COR-L47 (cell line): Measurements from ENCODE around the gene TMEM238.
"Not testable (repeated sequence)": the region's sequence is repeated elsewhere in the genome, so short reads cannot be mapped to it uniquely, and the experiment has no call there.

Source experiments
- DNase-seq: peaks from one replicate; lab custom pipeline; 2025; lab: John Stamatoyannopoulos, UW

TMEM238 gene

DNA sequence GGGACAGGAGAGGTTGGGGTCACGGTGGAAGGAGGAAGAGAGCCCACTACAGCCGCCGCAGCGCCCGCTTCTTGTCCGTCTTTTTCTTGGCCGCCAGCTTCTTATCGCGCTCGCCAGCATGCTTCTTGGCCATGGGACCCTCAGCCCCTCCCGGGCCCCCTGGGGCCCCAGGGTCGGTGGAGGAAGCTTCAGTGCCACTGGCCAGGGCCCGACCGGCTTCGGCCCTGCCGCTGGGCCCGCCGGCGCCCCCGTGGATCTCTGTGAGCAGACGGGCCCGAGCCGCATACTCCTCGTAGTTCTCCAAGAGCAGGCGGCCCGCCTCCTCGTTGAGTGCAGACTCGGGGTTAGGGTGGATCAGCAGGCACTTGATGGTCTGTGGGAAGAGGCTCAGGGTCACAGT, 17.3 kb upstream of the TMEM238 start:
- DNase-seq = not testable (repeated sequence)

DNA sequence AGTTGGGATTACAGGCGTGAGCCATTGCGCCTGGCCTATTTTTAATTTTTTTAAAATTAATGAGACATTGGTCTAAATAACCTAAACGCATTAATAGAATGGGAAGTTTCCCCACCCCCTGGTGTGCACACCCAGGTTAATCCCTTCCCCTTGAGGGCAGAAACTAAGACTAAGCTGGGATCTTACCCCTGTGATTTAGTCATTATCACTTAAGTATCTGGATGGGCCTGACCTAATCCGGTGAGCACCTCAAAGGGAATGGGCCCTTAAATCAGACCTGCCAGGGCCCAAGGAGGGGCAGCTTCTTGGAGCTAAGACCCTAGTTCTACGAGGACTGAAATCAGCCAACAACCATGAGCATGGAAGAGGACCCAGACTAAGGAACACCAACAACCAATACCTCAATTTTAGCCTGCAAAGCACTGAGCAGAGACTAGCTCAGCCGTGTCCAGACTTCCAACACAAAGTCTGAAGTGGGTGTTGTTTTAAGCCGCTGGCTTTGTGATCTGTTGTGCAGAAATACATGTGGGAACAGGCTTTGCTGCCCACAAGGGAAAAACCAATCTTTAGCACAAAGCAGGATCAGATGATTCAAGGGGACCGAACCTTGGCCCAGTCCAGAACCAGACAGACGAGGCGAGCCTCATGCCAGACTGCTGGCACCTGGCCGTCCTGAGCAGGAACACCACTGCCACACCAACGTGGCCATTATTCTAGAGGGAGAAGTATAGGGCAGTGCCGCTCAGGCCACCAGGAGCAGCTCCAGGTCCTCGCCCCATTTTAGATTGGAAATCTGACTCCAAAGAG, 16.4 kb upstream of the TMEM238 start:
- no peak for DNase-seq

DNA sequence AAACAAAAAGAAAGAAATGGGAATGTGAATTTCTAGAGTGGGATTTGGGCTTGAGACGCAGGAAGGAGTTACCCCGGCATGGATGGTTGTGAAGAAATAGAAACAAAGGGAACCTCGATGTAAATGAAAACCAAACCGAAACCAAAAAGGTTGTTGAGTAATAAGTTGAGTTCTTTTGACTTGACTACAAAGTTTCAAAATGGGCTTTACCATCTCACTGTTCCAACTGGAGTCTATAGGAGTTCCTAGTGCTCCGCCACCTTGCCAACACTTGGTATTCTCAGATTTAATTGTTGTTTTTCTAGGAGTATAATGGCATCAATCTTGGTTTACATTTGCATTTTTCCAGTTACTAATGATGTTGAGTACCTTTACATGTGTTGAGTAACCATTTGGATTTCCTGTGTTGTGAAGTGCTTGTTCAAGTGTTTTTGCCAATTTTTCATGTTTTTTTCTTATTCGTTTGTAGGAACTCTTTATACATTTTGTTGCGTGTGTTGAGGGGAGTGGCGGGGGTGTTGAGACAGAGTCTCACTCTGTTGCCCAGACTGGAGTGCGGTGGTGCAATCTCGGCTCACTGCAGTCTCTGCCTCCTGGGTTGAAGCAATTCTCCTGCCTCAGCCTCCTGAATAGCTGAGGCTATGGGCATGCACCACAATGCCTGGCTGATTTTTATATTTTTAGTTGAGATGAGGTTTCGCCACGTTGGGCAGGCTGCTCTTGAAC, 14.3 kb upstream of the TMEM238 start:
- no peak for DNase-seq

DNA sequence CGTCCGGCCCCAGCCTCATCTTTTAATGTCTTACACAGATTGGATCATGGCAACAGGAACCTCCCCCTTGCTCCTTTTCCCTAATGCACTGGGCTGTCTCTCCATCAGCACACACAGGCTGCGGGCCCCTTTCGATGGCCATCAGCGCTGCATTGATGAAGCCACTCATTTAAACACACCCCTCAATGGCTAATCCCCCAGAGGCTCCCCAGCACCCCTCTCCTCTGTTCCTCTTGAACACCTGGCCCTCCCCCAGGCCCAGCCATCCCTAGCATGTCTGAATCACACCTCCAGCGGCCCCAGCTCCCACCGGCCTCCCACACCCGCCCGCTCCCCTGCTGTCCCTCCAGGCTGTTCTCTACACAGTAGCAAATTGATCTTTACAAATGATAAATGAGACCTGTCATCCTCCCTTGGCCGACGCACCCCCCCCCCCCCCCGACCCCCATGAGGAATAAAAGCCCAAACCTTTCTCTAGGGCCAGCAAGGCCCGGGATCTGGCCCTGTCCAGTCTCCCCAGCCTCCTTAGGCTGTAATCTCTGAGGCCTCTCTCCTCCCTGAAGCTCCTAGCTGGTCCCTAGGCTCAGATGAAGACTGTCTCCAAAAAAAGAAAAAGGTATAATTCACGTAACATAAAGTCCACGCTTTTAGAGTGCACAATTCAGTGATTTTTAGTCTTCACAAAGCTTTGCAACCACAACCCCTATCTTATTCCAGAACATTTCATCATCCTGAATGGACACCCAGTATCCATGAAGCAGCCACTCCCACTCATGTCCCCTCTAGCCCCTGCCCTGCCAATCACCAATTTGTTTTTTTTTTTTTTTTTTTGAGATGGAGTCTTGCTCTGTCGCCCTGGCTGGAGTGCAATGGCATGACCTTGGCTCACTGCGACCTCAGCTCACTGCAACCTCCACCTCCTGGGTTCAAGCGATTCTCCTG, 9.0 kb upstream of the TMEM238 start:
- DNase-seq = no peak

DNA sequence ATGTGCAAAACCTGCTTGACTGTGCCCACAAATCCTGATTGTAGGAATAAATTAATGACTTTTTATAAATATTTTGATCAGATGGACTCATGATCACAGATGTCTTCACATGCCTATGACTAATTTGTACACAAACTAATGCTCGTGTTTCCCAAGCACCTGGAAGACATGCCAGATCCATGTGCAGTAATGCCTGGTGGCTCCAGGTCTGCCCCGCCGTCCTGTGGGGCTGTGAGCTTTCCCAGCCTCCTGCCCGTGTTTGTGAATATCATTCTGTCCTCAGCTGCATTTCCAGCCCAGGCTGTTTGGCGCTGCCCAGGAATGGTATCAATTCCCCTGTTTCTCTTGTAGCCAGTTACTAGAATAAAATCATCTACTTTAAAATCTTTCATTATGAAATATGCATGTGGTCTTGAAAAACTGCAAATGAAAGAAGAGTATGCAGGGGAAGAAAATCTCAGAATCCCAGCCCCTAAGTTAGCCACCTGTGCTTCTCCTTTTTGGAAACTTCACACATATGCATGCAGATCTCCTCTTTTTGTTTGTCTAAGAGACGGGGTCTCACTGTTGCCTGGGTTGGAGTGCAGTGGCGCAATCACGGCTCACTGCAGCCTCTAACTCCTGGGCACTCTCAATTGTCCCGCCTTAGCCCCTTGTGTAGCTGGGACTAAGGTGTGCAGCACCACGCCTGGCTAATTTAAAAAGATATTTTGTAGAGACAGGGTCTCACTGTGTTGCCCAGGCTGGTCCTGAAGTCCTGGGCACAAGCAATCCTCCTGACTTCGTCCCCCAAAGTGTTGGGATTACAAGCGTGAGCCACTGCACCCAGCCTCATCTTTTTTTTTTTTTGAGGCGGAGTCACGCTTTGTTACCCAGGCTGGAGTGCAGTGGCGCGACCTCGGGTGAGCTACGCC, 7.9 kb upstream of the TMEM238 start:
- no peak for DNase-seq

DNA sequence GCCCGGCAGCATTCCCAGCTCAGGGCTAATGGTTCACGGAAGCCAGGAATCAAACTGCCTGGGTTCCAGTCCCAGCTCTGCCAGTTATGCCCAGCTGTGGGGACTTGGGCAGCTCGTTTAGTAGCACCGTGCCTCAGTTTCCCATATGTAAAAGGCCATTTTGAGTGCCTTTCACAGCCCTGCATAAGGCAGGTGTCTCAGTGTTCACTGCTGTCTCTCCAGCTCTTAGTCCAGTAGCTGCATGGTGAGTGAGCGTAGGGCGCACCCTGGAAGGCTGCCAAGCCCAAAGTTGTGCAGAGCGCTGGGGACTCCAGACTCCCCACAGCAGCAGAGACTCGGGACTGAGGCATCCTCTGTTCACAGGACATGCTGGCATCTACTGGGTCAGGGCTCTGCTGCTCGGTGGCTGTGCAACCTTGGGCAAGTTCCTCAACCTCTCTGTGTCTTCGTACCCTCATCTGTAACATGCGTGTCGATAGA, 7.1 kb upstream of the TMEM238 start:
- no peak for DNase-seq

DNA sequence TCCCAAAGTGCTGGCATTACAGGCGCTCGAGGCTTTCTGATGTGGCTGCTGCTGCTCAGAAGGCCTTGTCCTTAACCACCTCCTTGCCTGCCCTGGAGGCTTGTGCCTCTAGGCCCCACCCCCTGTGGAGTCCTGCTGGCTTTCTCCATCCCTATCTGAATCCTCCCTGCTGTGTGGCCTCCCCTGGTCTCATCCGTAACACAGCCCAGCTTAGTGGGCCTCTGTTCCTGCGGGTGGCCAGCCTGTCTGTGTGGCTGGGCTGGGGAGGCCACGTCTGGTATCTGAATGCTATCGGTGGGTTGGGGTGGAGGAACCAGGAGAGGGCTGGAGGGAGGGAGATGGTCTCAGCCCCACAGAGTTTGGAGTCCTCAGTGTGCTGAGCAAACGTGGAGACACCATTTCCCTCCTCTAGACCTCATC, 6.4 kb upstream of the TMEM238 start:
- no peak for DNase-seq

DNA sequence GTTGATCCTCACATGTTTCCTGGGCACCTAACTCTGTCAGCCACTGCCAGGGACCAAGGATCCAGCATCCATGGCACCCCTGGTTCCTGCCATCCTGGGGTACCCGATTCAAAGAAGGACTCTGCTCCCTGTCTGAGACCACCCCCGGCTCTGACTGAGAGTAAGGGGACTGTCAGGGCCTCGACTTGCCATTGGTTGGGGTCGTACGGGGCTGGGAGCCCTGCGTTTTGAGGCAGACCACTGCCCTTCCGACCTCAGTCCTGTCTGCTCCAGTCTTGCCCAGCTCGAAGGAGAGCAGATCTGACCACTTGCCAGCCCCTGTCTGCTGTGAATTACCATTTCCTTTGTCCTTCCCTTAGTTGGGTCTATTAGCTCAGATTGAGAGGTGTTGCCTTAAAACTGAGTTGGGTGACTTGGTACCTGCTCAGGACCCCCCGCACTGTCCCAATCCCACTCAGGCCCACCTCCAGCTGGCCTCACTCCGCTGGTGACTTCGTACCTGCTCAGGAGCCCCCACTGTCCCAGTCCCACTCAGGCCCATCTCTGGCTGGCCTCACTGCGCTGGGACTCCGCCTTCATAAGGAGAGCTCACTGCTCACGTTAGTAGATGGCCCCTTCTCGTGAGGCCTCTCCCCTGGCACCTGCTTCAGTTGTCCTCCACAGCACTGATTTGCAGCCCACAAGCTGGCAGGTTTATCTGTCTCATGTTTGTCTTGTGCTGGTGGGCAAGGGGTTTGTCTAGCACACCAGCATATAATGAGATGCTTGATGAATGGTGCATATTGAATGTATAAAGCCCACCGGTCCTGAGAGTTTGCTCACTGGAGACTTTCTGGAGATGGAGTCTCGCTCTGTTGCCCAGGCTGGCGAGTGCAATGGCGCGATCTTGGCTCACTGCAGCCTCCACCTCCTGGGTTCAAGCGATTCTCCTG, 5.6 kb upstream of the TMEM238 start:
- no peak for DNase-seq

DNA sequence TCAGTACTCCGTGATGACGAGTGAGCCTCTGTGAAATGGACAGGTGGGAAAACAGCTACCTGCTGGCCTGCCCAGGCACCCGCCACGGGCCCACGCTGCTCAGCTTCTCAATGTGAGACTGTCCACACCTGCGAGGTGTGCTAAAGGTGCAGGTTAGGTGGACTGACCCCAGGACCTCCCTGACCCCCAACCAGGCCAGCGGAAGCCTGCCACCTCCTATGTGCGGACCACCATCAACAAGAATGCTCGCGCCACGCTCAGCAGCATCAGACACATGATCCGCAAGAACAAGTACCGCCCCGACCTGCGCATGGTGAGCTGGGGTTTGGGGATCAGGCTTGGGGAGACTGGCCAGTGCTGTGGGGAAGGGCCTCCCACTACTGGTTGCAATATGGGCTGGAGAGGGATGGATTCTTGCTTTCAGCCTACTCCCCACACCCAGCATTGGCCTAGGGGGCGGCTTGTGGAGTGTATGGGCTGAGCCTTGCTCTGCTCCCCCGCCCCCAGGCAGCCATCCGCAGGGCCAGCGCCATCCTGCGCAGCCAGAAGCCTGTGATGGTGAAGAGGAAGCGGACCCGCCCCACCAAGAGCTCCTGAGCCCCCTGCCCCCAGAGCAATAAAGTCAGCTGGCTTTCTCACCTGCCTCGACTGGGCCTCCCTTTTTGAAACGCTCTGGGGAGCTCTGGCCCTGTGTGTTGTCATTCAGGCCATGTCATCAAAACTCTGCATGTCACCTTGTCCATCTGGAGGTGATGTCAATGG, 3.8 kb upstream of the TMEM238 start:
- no peak for DNase-seq

DNA sequence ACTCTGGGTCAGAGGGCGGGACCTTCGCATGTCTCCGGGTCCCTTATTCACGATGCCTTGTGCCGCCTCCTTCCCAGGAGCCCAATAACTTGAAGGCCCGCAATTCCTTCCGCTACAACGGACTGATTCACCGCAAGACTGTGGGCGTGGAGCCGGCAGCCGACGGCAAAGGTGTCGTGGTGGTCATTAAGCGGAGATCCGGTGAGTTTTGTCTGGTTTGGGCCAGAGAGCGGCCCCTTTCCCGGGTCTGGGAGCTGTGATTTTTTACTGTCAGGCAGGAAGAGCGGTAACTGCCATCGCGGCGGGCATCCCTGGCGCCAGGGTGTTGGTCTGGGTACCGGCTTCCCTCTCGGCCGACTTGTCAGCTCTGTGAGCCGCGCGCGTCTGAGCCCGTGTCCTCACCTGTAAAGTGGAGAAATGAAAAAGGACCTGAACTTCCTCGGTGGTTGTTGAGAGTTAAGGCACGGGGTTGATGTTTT, 2.4 kb upstream of the TMEM238 start:
- DNase-seq = no peak

DNA sequence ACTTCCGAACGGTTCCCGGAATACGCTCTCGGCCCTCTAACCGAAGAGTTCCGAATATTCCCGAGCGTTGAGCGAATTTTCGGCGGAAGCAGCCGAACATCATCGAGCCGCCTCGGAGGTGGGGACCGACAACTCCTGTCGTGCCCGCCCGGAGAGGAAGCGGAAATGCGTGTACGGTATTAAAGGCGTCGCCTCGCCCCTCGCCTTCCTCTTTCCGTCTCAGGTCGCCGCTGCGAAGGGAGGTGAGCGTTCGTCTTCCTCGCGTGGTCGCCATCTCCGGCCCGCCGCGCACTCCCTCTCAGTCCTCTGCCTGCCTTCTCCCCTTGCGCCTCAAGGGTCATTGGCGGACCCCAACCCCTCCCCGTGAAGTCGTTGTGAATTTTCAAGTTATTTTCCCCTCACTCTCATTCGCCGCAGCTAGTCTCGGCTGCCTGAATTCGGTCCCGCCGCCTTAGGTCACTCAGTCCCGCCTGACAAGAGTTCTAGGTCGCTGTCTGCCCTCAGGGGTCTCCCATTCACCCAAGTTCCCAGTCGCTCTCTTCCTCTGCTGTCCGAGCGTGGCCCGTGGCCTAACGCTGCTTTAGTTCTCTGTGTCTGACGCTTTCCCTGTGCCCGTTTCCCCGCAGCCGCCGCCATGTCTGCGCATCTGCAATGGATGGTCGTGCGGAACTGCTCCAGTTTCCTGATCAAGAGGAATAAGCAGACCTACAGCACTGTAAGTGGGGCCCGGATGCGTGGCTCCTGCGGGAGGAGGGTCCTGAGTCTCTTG, 1.8 kb upstream of the TMEM238 start, which contains the start of gene RPL28:
RPL28 (plus strand) TSS at position 209 of the 769 bp plus-strand sequence; CDS start at position 635, 426 bp downstream.
- peak; percentile 97 for DNase-seq

DNA sequence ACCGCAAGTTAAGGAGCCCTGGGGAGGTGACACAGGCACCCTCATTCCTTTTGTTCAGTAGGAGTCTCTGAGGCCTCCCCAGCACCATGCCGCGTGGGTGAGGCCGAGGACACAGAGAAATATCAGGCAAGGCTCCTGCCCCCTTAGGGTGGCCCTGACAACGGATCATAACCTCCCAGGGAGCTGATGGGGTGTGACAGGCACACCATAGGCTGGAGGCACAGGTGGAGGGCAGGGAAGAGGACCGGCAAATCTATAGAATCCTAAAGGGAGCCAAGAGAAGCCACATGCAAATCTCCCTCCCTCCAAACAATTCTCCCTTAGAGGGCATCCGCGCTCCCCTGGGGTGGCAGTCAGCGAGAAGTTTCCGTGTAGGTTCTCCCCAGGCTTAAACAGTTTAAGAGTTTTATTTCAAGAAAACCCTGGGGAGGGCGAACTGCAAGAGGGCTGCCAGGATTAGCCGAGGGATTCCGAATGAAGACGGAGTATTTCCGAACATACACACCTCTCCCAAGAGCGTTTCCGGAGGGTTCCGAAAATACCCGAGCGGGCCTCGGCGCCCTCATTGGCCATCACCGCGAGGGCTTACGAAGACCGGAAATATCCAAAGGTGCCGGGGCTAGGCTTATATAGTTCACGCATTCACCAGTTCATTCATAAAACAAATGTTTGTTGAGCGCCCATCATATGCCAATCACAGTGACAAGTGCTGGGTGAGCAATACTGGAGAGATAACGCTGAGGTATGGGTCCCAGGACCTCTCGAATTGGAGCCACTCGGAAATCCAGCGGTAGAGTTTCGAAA, 1.0 kb upstream of the TMEM238 start:
- DNase-seq = peak; percentile 96

DNA sequence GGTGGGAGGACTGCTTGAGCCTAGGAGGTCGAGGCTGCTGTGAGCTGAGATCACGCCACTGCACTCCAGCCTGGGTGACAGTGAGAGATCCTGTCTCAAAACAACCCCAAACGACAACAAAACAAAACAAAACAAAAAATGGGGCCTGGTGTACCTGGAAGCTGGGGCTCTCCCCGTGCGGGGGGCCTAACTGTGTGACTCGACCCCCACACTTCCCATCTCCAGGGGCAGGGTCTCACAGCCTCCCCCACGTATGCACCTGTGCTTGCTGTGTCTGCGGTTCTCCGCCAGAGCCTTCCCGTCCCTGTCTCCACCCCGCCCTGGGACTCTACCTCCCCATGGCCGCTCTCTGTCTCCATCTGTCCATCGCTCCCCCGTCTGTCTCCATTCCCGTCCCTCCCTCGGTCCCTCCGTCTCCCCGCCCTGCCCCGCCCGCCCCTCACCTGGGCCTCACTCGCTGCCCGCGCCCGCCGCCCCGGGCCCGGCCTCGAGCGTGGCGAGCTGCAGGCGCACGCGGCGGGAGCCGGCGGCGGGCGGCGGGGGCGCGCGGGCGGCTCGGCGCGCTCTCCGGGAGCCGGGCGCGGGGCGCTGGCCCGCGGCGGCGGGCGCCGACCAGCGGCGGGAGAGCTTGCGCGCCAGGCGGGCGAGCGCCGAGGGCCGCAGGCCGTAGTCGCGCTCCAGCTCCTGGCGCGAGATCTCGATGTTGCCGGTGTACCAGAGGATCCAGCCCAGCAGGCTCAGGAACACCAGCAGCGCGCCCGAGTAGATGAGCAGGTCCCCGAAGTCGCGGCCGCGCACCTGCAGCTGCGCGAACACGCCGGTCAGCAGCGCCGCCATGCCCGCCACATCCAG, 587 bp downstream of the TMEM238 start:
- DNase-seq = peak; percentile 79

DNA sequence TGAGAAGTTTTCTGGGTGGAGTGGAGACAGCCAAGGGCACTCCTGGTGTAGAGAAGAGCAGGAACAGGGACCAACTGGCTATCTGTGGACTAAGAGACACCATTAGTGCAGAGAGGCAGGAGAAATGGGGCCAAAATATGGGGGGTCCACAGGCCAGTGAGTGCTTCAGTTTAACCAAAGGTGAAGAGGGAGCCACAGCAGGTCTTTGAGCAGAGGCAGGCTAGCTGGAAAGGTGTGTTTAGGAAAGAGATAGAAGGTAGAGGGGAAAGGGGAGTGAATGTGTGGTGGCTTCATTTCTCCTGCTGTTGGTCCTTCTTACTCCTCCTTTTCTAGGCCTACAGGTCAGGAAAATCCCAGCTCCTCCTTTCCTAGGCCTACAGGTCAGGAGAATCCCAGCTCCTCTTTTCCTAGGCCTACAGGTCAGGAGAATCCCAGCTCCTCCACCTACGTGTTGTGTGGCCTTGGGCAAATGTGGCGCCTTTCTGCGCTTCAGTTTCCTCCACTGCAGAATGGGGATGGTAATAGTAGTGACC, 1.5 kb downstream of the TMEM238 start:
- no peak for DNase-seq

DNA sequence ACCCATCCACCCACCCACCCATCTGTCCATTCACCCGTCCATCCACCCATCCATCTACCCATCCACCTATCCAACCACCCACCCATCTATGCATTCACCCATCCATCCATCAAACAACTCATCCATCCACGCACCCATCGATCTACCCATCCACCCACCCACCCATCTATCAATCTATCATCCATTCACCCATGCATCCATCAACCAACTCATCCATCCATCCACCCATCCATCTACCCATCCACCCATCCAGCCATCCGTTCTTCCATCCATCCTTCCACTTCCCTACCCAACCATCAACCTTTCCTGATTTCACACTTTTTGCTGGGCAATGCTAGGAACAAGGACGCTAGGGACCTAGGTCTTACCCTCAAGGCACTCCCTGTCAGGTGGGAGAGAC, 2.1 kb downstream of the TMEM238 start:
- no peak for DNase-seq

DNA sequence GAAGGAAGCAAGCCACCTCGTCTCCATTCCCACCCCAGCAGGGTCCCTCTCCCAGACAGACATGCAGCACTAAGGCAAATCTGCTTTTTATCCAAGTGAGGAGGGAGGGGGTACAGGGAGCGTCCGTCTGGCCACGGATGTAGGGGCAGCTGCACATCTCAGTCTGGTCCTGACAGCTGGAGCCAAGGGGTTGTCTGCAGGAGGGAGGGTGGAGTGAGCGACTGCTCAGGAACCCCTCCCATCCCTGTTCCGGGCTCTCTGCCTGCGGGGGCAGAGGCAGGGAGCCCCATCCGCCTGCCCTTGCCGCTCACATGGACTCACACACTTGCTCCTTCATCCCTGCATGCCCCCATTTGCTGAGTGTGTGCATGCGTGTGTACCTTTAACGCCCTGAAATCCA, 4.9 kb downstream of the TMEM238 start:
- DNase-seq = no peak
